ENCODE measurements around the gene CLPTM1.
"Not testable (repeated sequence)": the region's sequence is repeated elsewhere in the genome, so short reads cannot be mapped to it uniquely, and the experiment has no call there.

The CLPTM1 gene
- total RNA-seq, result 64.7 to 79.5 reads per million in 2 experiments

GRCh38 chr19:44954649-44955504 lies at the start of gene CLPTM1:
CLPTM1 (plus strand) TSS chr19:44955380; CDS start chr19:44955396, 16 bp downstream.
- peak; percentile 95 for DNase-seq (ENCODE audit: low read depth)

- DNase-seq (ENCODE audit: low read depth), result no peak
These were observed 49.6 kb upstream of the CLPTM1 start, which contains the start of gene APOE for GRCh38 chr19:44905437-44906160. APOE (plus strand) TSS chr19:44905796; CDS start chr19:44906625, 829 bp downstream.

- DNase-seq (ENCODE audit: low read depth), result no peak
These were observed 47.6 kb upstream of the CLPTM1 start for GRCh38 chr19:44907613-44908012.

- DNase-seq (ENCODE audit: low read depth), result no peak
These were observed 46.9 kb upstream of the CLPTM1 start for GRCh38 chr19:44908074-44908835.

GRCh38 chr19:44908836-44909261 lies 46.3 kb upstream of the CLPTM1 start:
- no peak for DNase-seq (ENCODE audit: low read depth)

- no peak for DNase-seq (ENCODE audit: low read depth)
These were observed 45.4 kb upstream of the CLPTM1 start for GRCh38 chr19:44909775-44910174.

GRCh38 chr19:44911896-44912295 lies 43.3 kb upstream of the CLPTM1 start:
- not testable (repeated sequence) for DNase-seq (ENCODE audit: low read depth)

GRCh38 chr19:44912854-44913253 lies 42.3 kb upstream of the CLPTM1 start:
- no peak for DNase-seq (ENCODE audit: low read depth)

GRCh38 chr19:44913512-44914432 lies 41.4 kb upstream of the CLPTM1 start:
- not testable (repeated sequence) for DNase-seq (ENCODE audit: low read depth)

- peak; percentile 63 for DNase-seq (ENCODE audit: low read depth)
These were observed 40.6 kb upstream of the CLPTM1 start, which contains the start of gene APOC1 for GRCh38 chr19:44914433-44915206. APOC1 (plus strand) TSS chr19:44914608; CDS start chr19:44914892, 284 bp downstream.

- no peak for DNase-seq (ENCODE audit: low read depth)
These were observed 30.9 kb upstream of the CLPTM1 start for GRCh38 chr19:44924243-44924725.

GRCh38 chr19:44925114-44925891 lies 29.9 kb upstream of the CLPTM1 start:
- DNase-seq (ENCODE audit: low read depth), result no peak

- DNase-seq (ENCODE audit: low read depth), result not testable (repeated sequence)
These were observed 28.7 kb upstream of the CLPTM1 start for GRCh38 chr19:44926245-44927077.

- no peak for DNase-seq (ENCODE audit: low read depth)
These were observed 27.4 kb upstream of the CLPTM1 start for GRCh38 chr19:44927746-44928145.

GRCh38 chr19:44930088-44930487 lies 25.1 kb upstream of the CLPTM1 start:
- no peak for DNase-seq (ENCODE audit: low read depth)

GRCh38 chr19:44931541-44931940 lies 23.6 kb upstream of the CLPTM1 start:
- no peak for DNase-seq (ENCODE audit: low read depth)

- no peak for DNase-seq (ENCODE audit: low read depth)
These were observed 15.5 kb upstream of the CLPTM1 start for GRCh38 chr19:44939668-44940067.

GRCh38 chr19:44942067-44942571 lies 13.1 kb upstream of the CLPTM1 start, which contains the start of gene APOC4:
APOC4 (plus strand) TSS chr19:44942237; CDS start chr19:44942278, 41 bp downstream.
- DNase-seq (ENCODE audit: low read depth), result no peak

All from T follicular helper cell (primary cell).